Nephron (organoid): Measurements from ENCODE around the gene SDR42E1.

Experiments
- H3K27ac Mint-ChIP-seq, 3 experiments: 2 replicates each; pipeline ENCODE4 v1.8.0; 2020; ENCODE audit warnings: mixed read lengths in 3 of 3, mild to moderate bottlenecking in 2 of 3, moderate library complexity in 1 of 3
- H3K27me3 Mint-ChIP-seq: 2 replicates; pipeline ENCODE4 v1.8.0; 2021; ENCODE audit warnings: low read depth, mild to moderate bottlenecking, moderate library complexity, mixed read lengths
- H3K36me3 Mint-ChIP-seq: 2 replicates; pipeline ENCODE4 v1.8.0; 2020; ENCODE audit warnings: low read depth, mixed read lengths
- H3K4me1 Mint-ChIP-seq: 2 replicates; pipeline ENCODE4 v1.8.0; 2020; ENCODE audit warnings: mixed read lengths
- H3K4me3 Mint-ChIP-seq, 3 experiments: 2 replicates each; pipeline ENCODE4 v1.8.0; 2020; ENCODE audit warnings: mild to moderate bottlenecking in 3 of 3, mixed read lengths in 3 of 3, moderate library complexity in 2 of 3
- H3K9me3 Mint-ChIP-seq: 2 replicates; pipeline ENCODE4 v1.8.0; 2020; ENCODE audit warnings: mixed read lengths
- TF ChIP-seq, protein P1 (sequence below), 3 experiments: fragments of 200-600 bp; sonication (generic); IDR thresholded peaks; one replicate each; pipeline ENCODE4 v1.5.0; 2021; ENCODE audit warnings: antibody characterized with exemption in 3 of 3; ENCODE audit not compliant: unreplicated experiment in 3 of 3

SDR42E1 gene

DNA sequence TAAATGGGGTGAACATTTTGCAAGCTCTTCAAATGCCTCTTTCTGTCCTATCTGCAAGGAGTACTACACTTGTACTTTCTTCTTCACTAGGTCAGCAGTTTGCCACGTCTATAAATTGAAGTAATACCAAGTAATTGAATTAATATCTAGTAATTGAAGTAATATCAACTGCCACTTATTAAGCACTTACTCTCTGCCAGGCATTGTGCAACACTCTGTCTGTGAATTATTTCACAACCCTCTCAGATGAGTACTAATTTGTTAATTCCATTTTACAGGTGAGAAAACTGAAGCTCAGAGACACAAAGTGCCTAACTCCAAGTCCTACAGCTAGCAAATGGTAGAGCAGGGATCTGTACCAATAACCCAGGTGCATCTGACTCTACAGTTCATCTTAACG, 4.1 kb downstream of the SDR42E1 start:
- no peak overlapping the region for H3K4me3 Mint-ChIP-seq
- H3K27me3 Mint-ChIP-seq, result peaks cover 23% of the 10 kb centered on the region
- H3K27ac Mint-ChIP-seq, result no peak overlapping the region
- peaks cover 8% of the 10 kb centered on the region for H3K36me3 Mint-ChIP-seq
- TF ChIP-seq, protein P1, sequence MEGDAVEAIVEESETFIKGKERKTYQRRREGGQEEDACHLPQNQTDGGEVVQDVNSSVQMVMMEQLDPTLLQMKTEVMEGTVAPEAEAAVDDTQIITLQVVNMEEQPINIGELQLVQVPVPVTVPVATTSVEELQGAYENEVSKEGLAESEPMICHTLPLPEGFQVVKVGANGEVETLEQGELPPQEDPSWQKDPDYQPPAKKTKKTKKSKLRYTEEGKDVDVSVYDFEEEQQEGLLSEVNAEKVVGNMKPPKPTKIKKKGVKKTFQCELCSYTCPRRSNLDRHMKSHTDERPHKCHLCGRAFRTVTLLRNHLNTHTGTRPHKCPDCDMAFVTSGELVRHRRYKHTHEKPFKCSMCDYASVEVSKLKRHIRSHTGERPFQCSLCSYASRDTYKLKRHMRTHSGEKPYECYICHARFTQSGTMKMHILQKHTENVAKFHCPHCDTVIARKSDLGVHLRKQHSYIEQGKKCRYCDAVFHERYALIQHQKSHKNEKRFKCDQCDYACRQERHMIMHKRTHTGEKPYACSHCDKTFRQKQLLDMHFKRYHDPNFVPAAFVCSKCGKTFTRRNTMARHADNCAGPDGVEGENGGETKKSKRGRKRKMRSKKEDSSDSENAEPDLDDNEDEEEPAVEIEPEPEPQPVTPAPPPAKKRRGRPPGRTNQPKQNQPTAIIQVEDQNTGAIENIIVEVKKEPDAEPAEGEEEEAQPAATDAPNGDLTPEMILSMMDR (IDR thresholded peaks at IDR 0.05; ENCODE audit: unreplicated experiment in 3 of 3), result no peak
- H3K4me1 Mint-ChIP-seq, result peaks cover 11% of the 10 kb centered on the region
- H3K9me3 Mint-ChIP-seq, result peaks cover 37% of the 10 kb centered on the region

DNA sequence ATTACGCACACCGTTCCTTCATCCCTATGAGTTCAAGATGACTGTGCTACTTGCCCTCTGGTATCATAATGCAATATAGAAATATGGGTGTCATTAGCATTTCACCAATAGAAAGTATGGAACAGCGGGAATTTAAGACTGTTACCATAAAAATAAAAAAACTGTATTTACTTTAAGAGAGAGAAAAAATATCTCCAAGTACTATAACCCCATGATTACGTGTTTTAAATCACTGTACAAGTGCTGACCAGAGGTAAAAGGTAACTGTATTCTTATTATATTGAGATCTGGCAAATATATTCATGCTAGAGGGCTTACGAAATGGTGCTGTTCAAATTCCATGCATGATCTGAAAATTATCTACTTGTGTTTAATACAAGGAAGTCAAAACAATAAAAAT, 5.2 kb downstream of the SDR42E1 start:
- Mint-ChIP-seq H3K4me3 (no peak overlapping the region), H3K36me3 (peaks cover 5% of the 10 kb centered on the region), H3K27me3 (peaks cover 23% of the 10 kb centered on the region), H3K27ac (peak overlapping the region in 1 of 3 experiments; percentile 15), H3K4me1 (peaks cover 11% of the 10 kb centered on the region), H3K9me3 (peaks cover 31% of the 10 kb centered on the region)
- TF ChIP-seq, protein P1 (IDR thresholded peaks at IDR 0.05; ENCODE audit: unreplicated experiment in 3 of 3), result no peak

DNA sequence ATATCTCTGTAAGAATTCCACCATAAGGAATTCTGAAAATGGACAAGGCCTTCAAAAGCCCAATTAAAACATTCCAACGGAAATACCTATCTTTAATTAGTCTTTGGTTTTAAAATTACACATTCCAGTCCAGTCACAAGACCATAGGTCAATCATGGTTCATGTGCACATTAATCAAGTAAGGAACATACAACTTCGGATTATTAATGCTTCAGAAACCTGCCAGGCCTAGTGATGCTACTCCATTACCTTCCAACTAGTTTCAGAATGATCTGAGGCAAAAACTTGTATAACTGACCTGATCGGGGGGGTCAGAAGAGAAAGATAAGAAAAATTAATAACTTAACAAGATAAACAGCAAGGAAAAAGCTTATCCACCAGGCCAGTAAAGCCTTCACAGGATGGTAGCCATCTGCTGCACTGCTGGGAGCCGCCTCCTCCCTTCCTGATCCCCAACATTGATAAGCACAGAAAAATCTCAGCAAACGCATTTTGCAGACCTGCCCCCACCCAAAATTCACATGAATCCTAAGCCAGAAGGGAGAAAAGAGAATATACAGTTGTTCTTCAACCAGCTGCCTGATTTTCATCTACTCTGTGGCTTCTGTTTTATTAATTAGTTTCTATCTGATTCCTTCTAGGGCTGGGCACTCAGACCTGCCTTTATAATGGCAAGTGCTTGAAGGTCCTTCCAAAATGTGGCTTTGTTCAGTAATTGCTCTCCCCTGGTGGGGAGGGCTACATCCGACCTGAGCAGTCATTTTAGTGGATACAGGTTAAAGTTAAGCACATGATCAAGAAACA, 6.0 kb downstream of the SDR42E1 start:
- Mint-ChIP-seq H3K27me3 (peaks cover 23% of the 10 kb centered on the region), H3K4me3 (no peak overlapping the region), H3K9me3 (peaks cover 24% of the 10 kb centered on the region), H3K27ac (peak overlapping the region; percentile 58 to 68 (median 60)), H3K4me1 (peaks cover 11% of the 10 kb centered on the region), H3K36me3 (peaks cover 5% of the 10 kb centered on the region)
- TF ChIP-seq, protein P1 (IDR thresholded peaks at IDR 0.05; ENCODE audit: unreplicated experiment in 3 of 3), result no peak

DNA sequence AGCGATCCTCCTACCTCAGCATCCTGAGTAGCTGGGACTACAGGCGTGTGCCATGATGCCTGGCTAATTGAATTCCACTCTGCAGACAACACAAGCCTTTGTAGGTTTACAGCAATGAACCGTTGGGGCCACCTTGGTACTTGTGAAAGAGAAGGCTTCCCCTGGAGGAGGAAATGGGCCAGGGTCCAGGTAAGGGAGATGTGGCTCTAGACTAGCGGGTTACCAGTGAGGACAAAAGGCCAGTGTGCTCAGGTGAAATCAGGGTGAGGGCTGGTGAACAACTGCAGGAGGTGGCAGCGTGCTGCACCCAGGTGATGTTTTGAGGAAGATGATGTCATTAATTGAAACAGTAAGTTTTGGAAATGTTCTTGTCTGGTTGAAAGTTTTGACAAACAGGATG, 6.7 kb downstream of the SDR42E1 start:
- Mint-ChIP-seq H3K4me1 (peaks cover 11% of the 10 kb centered on the region), H3K27ac (peak overlapping the region; percentile 58 to 68 (median 60)), H3K36me3 (peaks cover 5% of the 10 kb centered on the region), H3K4me3 (no peak overlapping the region), H3K27me3 (peaks cover 23% of the 10 kb centered on the region), H3K9me3 (peaks cover 18% of the 10 kb centered on the region)
- TF ChIP-seq, protein P1 (IDR thresholded peaks at IDR 0.05; ENCODE audit: unreplicated experiment in 3 of 3), result no peak

DNA sequence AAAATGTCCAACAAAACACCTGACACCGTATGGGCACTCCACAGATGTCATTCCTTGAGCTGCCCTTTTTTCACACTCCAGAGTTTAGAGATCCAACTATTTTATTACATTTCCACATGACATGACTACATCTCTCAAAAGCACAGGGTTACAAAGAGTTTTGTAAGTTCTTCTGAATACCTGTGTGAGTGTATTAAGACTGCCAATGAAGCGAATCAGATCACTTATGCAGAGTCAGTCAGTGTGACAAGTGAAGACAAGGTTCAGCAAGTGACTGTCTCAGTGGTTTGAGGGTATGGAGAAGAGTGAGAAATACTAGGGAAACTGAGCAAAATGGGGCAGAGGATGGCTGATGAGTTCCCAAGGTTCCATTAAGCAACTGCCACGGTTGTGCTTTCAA, 8.4 kb downstream of the SDR42E1 start:
- Mint-ChIP-seq H3K36me3 (no peaks in the 10 kb centered on the region), H3K27me3 (peaks cover 18% of the 10 kb centered on the region), H3K4me1 (peaks cover 11% of the 10 kb centered on the region), H3K4me3 (no peak overlapping the region), H3K9me3 (peaks cover 2% of the 10 kb centered on the region), H3K27ac (no peak overlapping the region)
- TF ChIP-seq, protein P1 (IDR thresholded peaks at IDR 0.05; ENCODE audit: unreplicated experiment in 3 of 3), result no peak

DNA sequence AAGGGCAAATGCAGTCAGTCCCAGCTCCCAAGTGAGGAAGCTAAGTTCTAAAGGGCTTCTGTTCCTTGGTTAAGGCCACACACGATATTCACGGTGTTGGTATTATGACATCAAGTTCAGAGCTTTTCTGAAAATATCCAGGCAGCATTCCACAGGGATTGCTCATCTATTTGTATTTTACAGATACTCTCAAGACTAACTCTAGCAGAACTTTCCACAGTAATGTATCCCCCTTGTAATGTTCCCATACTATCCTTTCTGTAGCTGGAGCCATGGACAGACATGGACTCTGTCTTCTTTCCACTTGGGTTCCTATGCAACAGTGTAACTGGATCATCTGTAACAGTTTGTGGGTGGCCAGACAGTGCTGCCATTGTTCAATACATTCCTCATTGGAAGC, 13.5 kb downstream of the SDR42E1 start:
- no peaks in the 10 kb centered on the region for H3K36me3 Mint-ChIP-seq
- peaks cover 9% of the 10 kb centered on the region for H3K27me3 Mint-ChIP-seq
- H3K27ac Mint-ChIP-seq, result no peak overlapping the region
- TF ChIP-seq, protein P1 (IDR thresholded peaks at IDR 0.05; ENCODE audit: unreplicated experiment in 3 of 3), result no peak
- H3K9me3 Mint-ChIP-seq, result no peaks in the 10 kb centered on the region
- H3K4me3 Mint-ChIP-seq, result no peak overlapping the region
- peaks cover 12% of the 10 kb centered on the region for H3K4me1 Mint-ChIP-seq
